HG03025 (cell line): ENCODE measurements around the gene BOD1L1.
A peak's percentile ranks its signal among the peaks of the same experiment; 100 is the strongest.

Experiments used
- ATAC-seq: cut with Tn5 transposase; IDR thresholded peaks from one replicate; pipeline ENCODE4 v1.9.1; 2021; ENCODE audit warnings: mild to moderate bottlenecking, moderate library complexity; ENCODE audit not compliant: unreplicated experiment, low FRiP score

The BOD1L1 gene

DNA sequence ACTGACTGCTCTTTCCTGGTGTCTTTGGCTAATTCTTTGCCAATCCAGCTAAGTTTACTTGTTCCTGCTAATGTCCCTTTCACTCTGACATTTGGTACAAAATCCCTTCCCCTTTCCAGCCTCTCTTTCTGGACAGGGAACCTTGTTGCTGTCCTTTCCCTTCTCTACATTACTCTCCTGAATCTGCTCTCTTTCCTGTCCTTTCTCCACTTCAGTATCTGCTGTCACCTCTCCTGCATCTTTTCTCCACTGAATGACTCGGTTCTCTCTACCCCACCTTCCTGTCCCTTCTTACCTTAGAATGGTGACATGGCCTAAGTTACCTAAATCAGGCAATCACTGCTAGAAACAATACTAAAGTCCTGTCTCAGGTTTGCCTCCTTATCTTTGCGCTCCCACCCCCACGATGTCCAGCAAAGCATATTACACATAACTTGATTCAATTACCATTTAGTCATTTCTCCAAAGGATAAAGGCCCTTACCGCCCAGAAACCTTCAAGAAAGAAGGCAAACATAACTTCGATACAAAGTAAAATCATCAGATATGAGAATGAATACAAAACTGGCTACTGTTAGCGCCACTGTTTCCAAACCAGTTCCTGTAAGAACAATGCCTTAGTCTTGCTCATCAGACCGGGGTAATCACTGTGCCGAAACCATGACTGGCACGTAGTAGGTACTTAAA lies 890 bp downstream of the BOD1L1 start:
- no peak for ATAC-seq

DNA sequence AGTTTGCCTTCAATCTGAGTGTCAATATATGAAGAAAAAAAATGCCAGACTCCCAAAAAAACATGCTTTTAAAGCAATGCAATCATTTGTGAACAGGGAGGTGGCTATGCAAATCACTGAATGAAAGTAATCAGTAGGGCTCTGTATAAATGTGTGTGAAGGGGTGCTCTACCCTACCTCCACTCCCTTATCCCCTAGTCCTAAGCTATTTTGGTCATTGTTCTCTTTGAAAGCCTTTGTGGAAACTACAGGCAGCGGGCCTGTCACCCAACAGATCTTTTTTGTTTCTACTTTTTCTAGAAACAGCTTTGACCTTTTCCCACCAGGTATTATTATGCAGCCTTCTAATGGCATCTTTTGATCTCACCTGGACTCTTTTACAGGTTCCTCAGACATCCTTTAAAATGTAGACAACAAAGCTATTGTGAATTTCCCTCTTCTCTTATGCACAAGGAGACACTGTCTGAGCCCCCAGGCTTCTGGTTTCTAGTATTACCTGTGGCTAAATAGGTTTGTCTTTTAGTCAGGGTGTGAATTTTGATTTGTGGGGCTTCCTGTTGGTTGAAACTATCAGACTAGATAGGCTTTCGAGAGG lies 9.2 kb downstream of the BOD1L1 start:
- ATAC-seq = no peak

DNA sequence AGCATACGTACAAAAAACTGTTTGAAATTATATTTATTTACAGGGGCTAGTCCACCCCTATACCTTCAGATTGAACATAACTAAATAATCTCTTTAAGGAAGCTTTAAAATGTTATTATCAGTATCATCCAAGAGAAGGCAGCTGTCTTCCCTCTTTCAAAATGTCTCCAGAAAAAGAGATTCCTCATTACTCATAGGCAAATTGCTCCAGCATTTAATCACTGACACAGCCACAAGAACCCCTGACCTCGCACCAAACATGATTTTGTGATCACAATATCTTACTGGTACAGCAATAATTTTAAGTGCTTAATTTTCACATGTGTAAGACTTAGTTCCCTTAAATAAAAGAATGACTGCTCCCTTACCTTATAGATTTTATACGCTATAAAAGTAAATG lies 9.7 kb downstream of the BOD1L1 start:
- no peak for ATAC-seq

DNA sequence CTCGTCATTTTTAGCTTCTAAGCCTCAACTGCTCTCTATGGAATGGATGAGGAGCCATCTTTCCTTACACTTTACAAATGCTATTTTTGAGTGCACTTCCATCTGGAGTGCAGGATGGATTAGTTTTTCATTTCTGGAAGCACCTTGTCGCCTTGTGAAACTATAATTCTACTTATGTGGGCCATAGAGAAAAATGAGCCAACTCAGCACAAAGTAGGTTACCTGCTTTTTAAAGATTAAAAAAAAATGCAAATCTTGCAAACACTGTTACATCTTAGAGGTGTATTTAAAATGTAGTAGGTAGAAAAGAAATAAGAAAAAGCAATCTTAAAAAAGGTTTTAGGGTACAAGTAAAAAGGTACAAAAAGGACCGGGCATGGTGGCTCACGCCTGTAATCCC lies 10.9 kb downstream of the BOD1L1 start:
- no peak for ATAC-seq

DNA sequence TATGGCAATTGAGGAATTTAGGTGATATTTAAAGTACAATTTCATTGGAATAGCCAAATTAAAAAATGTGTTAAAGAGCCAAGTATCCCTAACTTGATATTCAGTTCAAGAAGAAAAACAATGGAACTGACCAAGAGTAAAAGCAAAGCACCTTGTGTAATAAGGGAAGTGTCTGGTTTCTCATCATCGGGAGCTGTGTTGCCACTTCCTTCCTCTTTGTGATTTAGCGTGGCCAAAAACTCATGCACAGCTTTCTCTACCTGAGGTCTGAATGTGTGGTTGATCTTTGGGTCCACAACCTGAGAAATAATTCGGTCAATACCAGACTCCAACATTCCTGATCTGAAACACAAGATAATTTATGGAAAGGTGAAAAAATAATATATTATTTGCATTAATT lies 12.4 kb downstream of the BOD1L1 start:
- peak; percentile 41 for ATAC-seq

DNA sequence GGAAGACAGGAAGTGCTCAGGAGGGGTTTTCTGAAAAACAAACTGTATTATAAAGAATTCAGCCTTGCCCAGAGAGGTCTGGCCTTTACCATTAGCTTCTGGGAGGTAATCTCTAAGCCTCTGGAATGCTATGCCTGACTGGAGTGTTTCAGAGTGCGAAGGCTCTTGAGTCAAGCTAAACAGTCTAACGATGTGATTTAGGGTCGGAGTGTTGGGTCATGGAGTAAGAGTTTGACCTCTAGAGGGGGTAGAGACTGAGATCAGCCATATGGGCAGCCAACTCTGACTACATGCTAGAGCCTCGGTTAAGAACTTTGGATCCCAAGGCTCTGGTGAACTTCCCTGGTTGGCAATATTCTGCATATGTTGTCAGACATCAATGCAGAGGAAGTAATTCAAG lies 15.0 kb downstream of the BOD1L1 start:
- ATAC-seq = no peak

DNA sequence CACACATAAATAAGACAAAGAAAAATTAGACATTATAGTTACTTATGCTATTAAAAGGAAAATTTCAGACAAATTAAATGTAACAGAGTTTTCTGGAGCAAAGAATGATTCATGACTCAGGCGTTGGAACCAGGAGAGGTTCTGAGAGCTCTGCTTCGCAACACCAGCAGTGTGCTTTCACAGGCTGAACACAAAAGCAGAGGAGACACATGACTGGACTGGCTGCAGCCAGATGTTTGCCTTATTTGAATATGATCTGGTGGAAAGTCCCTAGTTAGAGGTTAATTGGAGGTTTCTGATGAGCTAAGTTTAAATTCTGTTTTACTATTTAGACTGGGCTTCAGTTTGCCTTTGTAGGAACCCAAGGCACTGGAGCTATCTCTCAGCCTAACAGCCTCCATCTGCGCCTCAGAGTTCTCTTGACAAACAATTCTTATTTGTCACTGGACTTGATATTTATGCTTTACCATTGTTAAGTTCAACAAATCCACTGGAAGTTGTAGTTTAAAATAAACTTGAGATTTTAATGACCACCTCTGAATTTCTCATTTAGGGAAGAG lies 16.2 kb downstream of the BOD1L1 start:
- peak; percentile 92 for ATAC-seq

DNA sequence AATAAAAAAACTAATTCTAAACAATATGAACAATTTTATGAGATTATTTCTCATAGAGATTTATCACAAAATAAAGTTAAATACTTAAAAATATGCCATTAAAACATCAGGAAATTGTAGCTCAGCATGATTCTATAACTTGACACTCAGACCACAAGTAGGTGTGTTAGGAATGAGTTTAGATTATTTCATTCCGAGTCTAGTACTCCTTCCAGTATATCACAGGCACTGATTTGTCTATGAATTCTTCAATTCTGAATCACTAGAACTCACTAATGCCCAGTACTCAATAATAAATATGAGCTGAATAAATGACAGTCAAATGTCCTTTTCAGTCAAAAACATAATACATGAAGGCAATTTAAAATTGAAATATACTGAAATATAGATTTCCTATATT lies 22.2 kb downstream of the BOD1L1 start:
- no peak for ATAC-seq

DNA sequence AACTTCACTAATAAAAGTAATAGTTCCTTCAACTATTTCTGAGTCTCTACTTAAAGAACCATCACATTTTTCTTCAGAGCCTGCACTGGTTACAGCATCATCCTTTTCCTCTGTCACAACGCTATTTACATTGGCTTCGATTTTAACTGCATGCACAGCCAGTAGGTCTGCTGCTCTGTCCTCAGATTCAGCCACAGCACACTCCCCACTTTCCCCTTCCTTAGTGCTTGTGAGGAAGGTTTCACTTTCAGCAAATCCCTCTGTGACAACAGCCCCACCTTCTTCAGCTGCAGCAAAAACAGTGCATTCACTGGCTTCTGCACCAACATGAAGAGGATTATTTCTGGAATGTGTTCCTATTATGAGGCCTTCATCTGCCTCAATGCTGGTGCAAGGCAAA lies 25.7 kb downstream of the BOD1L1 start:
- peak; percentile 60 for ATAC-seq

DNA sequence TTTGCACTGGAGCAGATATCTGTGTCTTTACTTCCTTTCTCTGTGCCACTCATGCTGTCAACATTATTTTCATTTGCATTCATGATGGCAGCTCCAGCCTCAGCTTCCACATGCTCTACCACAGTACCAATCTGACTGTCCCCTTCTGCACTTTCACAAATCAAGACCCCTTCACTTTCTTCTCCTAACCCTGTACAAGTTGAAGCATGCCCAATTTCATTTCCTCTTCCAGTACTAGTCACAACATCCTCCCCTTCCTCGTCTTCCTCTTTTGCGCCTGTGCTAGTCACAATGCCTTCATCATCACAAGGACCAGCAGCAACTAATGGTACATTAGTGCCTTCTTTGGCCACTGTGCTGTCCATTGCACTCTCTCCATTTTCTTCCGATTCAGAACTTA lies 26.5 kb downstream of the BOD1L1 start:
- ATAC-seq = peak; percentile 64

DNA sequence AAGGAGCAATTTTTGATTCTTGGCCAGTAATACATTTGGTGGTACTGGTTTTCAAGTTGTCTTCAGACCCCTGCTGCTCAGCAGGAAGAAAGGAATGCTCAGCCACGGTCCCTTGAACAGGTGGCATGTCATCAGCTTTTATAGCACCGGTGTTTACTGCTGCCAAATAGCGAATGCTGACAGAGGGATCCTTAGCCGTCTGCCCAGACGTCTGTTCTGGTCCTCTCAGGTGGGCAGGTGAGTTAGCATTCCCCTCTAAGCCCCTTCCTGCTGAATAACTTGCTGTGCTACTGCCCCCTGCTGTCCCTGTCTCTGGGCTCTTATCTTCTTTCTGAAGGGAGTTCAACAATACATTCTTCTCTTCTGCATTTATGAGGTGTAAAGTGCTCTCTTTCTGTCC lies 28.4 kb downstream of the BOD1L1 start:
- ATAC-seq = no peak

DNA sequence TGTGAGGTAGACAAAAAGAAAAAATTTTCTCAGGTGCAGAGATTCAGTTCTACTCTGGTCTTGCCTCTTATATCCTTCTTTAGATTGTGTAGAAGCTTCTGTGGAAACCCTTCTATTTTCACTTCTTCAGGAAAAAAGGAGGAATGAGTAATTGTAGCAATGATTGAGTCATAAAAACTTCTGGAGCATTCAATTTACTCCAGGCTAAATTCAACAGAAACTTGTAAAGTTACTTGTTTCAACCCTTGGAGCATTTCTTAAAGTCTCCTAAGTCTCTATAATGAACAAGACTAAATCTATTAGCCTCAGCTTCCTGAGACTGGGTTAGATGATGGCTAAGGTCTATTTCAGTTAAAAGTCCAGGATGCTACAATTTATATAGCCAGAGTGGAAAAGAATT lies 29.9 kb downstream of the BOD1L1 start:
- ATAC-seq = no peak

DNA sequence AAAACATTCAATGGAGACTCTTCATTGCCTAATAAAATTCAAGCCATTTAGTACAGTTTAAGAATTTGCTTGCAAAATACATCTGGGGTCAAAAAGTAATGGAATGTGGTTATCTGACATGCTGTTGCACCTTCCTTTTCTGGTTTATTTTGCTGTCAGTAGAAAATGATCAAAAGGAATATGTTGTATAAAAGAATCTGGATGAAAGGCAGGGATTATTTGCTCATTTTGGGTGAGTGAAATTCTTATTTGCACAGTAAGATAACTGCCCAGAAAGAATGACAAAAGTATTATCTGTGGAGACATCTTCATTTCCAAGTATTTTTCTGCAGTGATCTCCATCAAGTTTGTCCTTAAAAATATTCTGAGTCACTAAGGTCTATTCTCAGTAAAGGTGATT lies 30.4 kb downstream of the BOD1L1 start:
- no peak for ATAC-seq

DNA sequence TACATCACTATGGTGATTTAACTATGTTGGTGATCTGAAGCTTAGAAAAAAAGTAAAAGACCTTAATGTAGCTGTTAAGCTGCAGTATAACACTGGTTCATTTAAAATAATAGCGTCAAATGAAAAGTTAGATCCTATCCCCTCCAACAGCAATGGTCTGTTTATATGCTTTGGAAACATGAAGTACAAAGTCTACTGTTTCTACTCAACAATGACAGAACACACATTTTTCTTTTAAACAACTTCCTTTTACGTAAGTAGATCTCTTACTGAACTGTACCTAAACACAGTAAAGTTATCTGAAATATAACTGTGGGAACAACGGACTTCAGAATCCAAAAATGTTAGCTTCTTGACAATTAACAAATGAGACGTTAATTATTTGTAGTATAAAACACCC lies 35.3 kb downstream of the BOD1L1 start:
- ATAC-seq = no peak

DNA sequence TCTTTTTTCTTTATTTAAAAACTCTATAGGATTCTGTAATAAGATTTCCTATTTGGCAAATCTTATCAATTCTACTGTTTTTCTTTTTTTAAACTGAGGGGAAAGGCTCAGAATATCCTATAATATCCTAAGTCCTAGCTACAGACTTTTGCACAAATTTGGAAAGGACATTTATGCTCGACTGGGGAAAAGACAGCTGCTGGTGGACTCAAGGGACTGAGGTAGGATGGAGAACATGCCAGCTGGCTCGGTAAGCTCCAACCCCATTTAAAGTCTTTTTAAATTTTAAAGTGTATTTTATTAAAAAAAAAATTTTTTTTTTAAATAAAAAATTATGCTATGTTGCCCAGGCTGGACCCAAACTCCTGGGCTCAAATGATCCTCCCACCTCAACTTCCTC lies 36.8 kb downstream of the BOD1L1 start:
- no peak for ATAC-seq

DNA sequence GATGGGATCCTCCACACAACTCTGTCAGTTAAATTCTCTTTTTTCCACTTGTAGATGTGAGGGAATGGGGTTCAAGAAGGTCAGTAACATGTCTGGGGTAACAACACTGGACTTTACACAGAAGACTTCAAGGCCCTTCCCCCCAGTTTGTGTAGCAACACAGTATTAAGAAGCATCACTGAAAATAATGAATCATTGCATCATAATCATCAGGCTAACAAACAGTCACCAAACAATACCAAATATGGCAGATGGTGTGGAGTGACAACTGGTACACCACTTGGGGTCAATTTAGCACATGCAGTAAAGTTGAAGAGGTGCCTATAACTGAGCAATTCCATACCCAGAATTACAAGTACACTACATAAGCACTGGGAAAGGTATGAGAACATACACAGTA lies 38.6 kb downstream of the BOD1L1 start:
- ATAC-seq = no peak

DNA sequence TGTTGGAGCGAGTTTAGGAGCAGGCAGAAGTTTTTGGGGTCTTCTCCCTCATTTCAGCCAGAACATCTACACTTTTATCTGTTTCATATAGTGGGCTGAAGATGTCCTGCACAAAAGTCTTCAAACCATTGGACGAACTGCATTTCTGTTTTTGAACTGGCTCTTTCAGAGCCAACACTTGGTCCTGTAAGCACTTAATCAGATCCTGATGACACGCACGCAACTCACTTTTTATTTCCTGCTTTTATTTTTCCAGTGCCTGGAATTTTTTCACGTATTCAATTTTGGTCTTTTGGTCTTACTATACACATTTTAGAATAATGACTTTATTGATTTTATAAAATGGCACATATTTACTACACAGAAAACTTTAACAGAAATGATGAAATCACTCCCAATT lies 43.0 kb downstream of the BOD1L1 start:
- no peak for ATAC-seq

DNA sequence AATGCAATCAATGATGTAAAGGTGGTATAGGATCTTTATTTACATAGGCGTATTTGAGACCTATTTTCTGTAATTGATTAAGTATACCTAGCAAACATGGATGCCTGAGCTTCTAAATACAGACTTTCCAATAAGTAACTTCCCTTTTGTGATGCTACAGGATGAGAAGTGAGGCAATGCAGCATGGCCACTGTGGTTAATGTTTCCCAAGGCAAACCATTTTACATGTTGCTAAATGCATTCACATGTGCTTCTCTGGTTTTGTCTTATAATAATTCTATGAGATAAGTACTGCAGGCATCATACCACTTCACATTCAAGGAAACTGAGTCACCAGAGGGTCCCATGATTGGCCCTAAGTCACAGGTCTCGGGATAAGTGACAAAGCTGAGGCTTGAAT lies 47.5 kb downstream of the BOD1L1 start:
- ATAC-seq = no peak

DNA sequence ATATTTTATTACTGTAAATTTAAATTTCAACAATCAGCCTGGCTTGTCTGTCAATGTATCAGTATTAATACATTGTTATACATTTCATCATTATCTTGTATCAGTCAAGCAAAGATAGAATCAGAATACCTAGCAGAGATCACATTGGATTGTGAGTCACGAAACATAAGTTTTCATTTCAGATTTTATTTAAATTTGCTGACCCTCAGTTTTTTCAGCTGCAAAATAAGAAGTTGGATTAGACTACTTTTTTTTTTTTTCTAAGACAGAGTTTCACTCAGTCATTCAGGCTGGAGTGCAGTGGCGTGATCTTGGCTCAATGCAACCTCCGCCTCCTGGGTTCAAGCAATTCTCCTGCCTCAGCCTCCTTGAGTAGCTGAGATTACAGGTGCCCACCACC lies 49.9 kb downstream of the BOD1L1 start:
- ATAC-seq = no peak

DNA sequence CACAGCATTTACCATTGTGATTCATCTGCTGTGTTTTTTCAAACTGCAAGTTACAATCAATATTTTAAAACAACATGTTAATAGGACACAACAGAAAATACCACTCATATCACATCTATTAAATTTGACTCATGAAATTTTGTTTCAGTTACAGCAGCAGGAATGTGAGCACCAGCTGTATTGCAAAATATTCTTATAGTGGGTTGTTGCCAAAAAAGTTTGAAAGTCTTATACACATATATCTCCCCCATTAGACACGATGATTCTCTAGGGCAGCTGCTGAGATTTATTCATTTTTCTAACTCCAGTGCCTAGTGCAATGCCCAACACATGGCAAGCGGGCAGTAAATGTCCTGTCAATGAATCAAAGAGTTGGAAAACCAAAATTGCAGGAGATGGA lies 56.6 kb downstream of the BOD1L1 start:
- ATAC-seq = no peak

DNA sequence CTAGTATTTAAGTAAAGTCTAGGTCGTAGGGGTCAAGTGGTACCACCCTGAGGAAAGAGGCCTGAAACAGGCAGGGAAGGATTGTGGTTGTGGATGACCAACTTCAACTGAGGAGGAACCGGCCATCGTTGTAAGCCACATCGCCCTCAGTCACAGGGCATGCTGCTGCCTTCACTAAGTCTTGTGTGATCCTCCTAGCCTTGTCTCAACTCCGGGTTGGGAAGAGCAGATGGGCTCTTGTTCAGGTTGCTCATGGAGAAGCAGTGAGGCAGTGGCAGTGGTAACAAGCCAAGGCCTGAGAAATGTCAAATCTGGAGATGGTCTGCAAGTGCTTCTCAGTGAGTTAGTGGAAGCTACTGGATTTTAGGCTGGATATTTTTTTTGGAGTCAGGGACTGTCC lies 60.4 kb downstream of the BOD1L1 start:
- no peak for ATAC-seq

DNA sequence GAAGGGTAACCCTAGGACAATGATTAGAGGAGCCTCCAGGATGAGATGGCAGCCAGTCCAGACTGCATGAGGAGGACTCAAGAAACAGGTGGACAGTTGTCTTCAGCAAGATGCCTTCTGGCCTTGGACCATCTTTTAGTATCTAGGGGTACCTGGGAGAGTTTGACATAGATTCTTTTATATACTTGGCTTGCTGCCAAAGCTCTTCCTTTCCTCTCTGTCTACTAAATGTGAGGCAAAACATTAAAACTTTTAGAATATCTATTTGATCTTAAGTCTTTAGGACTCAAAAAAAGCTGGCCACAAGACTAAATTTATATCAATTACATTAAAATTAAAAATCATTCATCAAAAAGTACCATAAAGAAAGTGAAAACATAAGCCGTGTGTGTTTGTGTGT lies 64.6 kb downstream of the BOD1L1 start:
- no peak for ATAC-seq
